Kidney tubule cell (primary cell): ENCODE data around the gene NDUFB8.

Experiments used
- DNase-seq: peaks from one replicate; pipeline ENCODE4 v3.0.0-alpha.2; 2018; ENCODE audit warnings: low spot score

NDUFB8 gene

GRCh38 chr10:100535715-100536353, 6.2 kb upstream of the NDUFB8 start, which contains the start of gene HIF1AN:
HIF1AN (plus strand) TSS chr10:100535943; CDS start chr10:100535959, 16 bp downstream.
- DNase-seq: peak; percentile 97

DNA sequence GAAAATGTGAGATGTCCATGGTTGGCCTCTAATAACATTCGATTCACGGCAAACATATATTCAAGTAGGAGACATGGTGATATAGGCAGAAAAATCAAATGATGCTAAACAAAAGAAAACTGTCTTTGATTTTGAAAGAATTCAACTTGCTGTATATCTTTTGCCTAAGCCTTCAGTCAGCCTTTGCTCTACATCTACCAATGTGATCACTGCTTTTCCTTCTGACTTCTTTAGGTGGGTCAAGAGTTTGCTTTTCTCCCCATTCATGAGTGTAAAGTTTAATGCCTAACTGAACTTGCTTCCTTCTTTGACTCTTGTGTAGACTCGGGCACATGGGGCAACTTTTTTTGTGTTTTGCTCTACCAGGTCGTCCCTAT, 5.7 kb upstream of the NDUFB8 start:
- no peak for DNase-seq

DNA sequence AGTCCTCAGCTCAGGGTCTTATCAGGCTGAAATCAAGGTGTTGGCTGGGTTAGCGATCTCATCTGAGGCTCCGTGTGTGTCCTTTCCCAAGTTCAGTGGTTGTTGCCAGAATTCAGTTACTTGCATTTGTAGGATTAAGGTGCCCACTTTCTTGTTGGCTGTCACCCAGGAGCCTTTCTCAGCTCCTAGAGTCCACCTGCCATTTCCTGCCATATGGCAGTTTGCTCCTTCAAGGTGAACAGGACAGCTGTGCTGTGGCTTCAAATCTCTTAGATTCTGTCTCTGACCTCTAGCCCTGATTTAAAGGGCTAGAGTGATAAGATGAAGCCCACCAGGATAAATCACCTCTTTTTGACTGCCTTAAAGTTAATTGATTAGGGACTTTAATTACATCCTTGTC, 5.1 kb upstream of the NDUFB8 start:
- no peak for DNase-seq

GRCh38 chr10:100531761-100532160, 2.1 kb upstream of the NDUFB8 start:
- no peak for DNase-seq

DNA sequence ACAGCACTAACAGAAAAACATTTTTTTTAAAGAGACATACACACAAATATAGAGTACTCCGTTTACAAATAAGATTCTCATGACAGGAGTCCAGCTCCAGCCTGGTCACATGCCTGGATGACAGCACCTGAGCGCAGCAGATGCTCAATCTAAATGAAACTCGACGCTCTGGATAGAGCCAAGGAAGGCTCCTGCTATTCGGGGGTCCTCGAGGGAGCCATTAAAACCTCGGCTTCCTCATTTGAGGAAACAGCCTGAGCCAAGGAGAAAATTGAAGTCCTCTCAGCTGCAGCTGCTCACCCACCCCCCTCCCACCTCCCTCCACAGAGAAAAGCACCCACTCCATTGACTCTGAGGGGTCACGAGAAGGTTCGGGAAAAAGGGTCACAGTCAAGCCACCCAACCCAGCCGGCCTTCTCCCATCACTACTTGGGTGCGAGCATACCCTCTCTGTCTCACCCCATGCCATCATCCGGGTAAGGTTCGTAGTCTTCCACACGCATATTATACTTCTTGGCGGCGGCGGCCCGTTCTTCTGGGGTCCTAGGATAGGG, 673 bp downstream of the NDUFB8 start:
- no peak for DNase-seq

GRCh38 chr10:100528123-100528886, 1.4 kb downstream of the NDUFB8 start:
- DNase-seq: no peak

DNA sequence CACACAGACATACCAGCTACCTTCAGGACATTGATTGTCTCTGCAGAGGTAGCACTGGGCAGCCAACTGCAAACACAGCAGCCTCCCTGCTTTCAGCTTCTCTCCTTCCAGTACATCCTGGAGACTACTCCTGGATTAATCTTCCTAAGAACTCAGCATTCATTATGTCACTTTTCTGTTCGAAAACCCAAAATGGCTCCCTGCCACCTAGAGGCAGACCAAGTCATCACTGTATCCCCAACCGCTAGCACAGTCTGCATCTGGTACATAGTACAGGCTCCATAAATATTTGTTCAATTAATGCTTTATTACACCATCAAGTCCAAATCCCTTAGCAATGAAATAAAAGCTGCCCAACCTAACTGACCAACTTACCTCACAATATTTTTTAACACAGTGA, 5.0 kb downstream of the NDUFB8 start:
- DNase-seq: no peak

- DNase-seq: no peak
Observed at GRCh38 chr10:100524206-100524605, 5.5 kb downstream of the NDUFB8 start.

GRCh38 chr10:100522945-100523344, 6.7 kb downstream of the NDUFB8 start:
- DNase-seq: no peak

DNA sequence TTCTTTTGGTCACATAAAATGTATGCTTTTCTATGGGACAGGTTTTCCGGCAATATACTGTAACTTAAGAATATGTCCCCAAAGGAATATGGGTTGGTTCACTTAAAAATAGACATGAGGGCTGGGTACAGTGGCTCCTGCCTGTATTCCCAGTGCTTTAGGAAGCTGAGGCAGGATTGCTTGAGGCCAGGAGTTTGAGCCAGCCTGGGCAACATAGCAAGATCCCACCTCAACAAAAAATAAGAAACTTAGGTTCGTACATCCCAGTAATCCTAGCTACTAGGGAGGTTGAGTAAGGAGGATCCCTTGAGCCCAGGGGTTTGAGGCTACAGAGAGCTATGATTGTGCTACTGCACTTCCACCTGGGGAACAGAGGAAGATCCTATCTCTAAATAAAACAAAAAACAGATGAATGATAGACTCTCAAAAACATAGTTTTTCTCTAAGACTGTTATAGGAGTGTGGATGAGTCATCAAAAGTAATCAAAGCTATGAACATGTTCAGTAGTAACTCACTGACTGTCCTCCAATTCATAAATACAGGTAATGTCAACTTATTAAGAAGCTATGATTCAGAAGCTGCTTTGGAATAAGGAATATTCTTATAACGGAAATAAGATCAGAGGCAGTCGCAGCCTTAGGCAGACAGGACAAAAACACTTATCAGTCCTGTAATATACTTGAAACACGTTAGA, 7.4 kb downstream of the NDUFB8 start:
- no peak for DNase-seq

DNA sequence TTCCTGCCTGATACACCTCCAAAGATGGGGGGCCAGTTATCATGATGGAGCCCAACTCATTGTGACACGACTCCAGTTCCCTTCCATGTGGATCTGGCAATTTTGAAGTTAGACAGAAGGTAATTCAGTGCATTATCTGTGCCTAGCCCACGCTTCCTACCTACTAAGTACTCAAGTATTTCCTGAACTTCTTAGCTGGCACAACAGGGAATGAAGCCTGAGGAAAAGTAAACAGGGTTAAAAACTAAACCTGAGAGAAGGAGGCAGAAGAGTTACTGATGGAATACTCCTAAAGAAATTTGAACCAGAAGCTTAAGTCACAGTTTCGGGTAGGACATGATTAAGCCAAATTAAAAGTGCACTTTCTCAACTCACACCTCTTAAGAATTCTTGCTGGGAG, 8.9 kb downstream of the NDUFB8 start:
- peak; percentile 30 for DNase-seq

GRCh38 chr10:100519311-100520051, 10.2 kb downstream of the NDUFB8 start, which contains the start of gene SEC31B:
SEC31B (minus strand) TSS chr10:100519861; CDS start chr10:100516952, 2,909 bp downstream.
- peak; percentile 17 for DNase-seq

DNA sequence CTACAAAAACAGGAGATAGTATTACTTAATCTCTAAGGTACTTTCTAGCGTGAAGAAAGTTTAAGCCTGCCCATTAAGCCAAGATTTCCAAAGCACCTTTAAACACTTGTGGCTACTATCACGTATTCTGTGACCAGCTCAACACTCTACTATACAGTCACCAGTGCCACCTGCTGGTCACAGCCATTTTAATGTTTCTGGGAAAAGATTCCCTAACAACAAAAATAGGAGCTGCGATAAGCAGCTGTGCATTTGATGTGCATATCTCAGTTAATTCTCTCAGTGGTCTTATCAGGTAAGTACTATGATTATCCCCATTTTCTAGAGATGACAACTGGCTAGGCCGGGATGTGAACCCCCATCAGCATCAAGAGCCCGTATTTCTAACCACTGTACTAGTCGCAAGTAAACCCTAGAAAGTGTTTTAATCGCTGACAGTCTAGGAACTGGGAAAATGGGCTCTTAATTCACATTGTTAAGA, 10.9 kb downstream of the NDUFB8 start:
- peak; percentile 74 for DNase-seq

- DNase-seq: no peak
Observed at GRCh38 chr10:100516847-100517246, 12.8 kb downstream of the NDUFB8 start.

GRCh38 chr10:100515612-100516011, 14.1 kb downstream of the NDUFB8 start:
- DNase-seq: no peak

DNA sequence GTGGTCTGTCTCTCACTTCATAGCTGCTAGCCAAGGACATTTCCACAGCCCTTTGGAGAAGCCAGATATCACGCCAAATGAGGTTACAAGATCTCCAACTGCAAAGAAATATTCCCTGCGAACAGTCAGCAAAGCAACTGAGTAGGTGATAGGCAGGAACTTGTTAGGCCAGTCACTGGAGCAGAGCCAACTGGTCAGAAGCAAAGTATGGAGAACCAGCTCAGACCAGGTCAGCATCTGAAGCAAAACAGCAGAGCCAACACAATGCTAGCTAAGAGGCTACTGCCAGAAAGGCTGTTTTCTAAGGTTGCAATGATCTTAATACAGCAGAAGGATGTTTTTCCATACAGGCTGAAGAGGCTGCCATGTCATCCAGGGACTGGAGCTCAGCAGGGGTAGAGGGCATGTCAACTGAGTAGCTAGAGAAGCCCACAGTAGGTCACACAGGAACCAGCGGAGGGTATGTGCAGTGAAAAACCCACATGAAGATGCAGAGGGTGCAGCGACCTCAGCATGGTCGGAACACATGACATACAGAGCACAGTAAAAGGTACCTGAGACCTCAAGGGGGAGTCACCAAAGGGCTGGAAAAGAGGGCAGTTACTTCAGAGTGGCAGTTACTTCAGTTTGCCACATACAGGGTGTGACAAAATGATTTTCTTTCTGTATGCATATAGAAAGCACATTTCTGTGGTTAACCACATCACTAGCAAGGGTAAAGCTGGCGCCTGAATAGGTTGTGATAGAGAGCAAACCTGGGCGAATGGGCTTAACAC, 18.9 kb downstream of the NDUFB8 start:
- peak; percentile 19 for DNase-seq

GRCh38 chr10:100509241-100509840, 20.3 kb downstream of the NDUFB8 start:
- DNase-seq: no peak

GRCh38 chr10:100508691-100509150, 20.9 kb downstream of the NDUFB8 start:
- DNase-seq: peak; percentile 60

DNA sequence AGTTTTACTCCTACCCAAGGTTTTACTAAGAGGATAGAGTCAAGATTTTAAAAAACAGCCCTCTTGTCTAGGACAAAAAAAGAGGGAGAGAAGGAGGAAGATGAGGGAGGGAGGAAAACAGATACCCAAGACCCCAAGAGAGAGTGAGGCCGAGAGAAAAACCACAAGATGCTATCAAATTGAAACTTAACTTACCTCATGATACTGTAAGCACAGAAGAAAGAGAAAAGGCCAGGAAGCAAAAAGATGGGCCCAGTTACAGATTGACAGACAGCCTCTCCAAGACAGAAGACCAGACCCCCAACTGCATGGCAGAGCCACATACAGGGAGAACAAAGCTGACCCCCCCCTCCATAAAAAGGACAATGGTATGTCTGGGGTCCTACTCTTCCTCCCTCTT, 21.4 kb downstream of the NDUFB8 start:
- no peak for DNase-seq

DNA sequence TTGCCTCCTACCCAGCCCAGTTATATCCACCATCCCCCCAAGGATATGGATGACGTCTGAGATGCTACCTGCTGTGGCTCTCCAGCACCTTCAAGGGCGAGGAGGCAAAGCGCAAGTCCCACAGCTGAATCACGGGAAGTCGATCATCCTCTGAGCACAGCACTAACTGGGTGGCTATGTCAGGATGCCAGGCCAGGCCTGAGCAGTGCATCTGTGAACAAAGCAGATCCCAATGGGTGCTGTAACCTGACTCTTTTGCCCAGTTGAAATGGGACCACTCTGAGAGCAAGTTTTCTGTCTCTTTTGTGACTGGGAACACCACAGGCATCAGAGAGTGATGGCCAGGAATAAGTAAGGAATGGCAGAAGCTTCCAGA, 22.3 kb downstream of the NDUFB8 start:
- no peak for DNase-seq
